Measurements from ENCODE around the gene BACH2.
"Not testable (repeated sequence)": the region's sequence is repeated elsewhere in the genome, so short reads cannot be mapped to it uniquely, and the experiment has no call there.

The BACH2 gene

DNA sequence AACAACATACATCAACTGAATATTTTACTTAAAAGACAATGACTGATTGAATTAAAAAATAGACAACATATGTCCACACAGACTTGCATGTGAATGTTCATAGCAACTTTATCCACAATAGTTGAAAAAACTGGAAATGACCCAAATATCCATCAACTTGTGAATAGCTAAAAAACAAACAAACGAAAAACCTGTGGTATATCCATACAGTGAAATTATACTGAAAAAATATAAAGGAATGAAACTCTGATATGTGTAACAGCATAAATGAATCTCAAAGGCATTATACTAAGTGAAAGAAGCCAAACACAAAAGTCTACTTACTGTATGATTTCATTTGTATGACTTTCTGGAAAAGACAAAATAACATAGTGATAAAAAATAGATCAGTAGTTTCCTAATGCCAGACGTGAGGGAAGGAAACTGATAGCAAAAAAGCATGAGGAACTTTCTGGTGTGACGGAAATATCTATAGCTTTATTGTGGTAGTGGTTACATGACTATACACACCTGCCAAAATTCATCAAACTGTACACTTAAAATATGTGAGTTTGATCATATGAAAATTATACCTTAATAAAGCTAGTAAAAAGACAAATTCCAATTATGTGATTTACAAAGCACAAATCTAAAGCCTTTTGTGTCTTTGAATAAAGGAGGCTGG, 123.2 kb downstream of the BACH2 start:
- no peak overlapping the region for H3K4me3 ChIP-seq (ENCODE audit: low read depth, low read length)
- DNase-seq (ENCODE audit: low read depth): no peak
- TF ChIP-seq, protein P1, sequence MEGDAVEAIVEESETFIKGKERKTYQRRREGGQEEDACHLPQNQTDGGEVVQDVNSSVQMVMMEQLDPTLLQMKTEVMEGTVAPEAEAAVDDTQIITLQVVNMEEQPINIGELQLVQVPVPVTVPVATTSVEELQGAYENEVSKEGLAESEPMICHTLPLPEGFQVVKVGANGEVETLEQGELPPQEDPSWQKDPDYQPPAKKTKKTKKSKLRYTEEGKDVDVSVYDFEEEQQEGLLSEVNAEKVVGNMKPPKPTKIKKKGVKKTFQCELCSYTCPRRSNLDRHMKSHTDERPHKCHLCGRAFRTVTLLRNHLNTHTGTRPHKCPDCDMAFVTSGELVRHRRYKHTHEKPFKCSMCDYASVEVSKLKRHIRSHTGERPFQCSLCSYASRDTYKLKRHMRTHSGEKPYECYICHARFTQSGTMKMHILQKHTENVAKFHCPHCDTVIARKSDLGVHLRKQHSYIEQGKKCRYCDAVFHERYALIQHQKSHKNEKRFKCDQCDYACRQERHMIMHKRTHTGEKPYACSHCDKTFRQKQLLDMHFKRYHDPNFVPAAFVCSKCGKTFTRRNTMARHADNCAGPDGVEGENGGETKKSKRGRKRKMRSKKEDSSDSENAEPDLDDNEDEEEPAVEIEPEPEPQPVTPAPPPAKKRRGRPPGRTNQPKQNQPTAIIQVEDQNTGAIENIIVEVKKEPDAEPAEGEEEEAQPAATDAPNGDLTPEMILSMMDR (IDR thresholded peaks at IDR 0.05; ENCODE audit: insufficient read depth, low read depth, low read length, missing control alignments): no peak

DNA sequence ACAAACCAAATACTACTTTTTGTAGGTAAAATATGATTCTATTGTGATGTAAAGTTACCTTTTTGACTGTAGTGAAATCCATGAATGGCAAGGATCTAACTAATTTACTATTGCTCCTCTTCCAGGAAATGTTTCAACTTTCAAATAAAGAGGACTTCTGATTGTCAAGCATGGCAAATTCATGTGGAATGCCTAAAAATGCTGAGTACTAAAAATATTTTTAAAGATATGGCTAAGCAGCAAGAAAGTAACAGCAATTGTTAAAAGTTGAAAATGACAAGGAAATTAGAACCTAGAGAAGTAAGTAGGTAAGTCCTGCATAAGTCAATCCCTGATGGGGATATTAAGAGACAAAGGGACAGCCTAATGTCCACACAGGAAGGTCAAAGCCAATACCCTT, 126.0 kb downstream of the BACH2 start:
- TF ChIP-seq, protein P1 (IDR thresholded peaks at IDR 0.05; ENCODE audit: insufficient read depth, low read depth, low read length, missing control alignments): no peak
- H3K4me3 ChIP-seq (ENCODE audit: low read depth, low read length): no peak overlapping the region
- DNase-seq (ENCODE audit: low read depth): no peak

DNA sequence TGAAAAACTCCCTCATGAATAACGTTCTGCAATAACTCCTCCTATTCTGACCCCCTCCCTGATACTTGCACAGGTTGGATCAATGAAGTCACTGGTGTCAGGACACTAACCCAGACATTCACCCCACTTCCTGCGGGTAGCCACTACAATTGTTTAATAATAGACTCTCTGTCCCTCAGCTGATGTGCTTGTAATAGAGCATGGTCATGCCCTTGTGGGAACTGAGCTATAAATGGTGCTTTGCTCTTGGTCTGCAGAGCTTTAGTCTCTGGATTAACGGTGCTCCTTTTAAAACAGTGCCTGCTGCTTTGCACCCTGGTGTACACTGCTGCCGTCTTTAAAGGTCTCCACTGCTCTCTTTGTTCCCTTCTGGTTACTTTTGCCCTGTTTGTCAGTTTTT, 127.3 kb downstream of the BACH2 start:
- DNase-seq (ENCODE audit: low read depth): no peak
- TF ChIP-seq, protein P1 (IDR thresholded peaks at IDR 0.05; ENCODE audit: insufficient read depth, low read depth, low read length, missing control alignments): no peak
- no peak overlapping the region for H3K4me3 ChIP-seq (ENCODE audit: low read depth, low read length)

DNA sequence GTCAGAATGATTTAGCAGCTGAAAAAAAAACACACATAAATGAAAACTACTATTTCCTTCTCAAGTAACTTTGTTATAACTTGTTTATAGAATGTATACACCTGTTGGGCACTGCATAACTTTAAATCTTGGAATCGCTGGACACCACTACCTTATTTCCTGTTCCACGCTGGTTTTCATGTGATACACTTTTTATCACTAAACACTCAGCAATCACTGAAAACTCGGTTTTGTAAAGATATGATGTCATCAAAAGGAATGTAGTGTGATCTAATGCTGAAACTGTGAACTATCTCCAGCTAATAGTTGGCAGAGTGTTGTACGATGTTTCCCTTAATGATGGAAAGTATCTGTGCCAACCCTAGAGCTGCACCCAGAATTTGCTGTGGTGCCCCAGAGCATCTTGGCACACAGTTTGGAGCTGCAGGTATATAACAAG, 127.9 kb downstream of the BACH2 start:
- TF ChIP-seq, protein P1 (IDR thresholded peaks at IDR 0.05; ENCODE audit: insufficient read depth, low read depth, low read length, missing control alignments): no peak
- no peak for DNase-seq (ENCODE audit: low read depth)

DNA sequence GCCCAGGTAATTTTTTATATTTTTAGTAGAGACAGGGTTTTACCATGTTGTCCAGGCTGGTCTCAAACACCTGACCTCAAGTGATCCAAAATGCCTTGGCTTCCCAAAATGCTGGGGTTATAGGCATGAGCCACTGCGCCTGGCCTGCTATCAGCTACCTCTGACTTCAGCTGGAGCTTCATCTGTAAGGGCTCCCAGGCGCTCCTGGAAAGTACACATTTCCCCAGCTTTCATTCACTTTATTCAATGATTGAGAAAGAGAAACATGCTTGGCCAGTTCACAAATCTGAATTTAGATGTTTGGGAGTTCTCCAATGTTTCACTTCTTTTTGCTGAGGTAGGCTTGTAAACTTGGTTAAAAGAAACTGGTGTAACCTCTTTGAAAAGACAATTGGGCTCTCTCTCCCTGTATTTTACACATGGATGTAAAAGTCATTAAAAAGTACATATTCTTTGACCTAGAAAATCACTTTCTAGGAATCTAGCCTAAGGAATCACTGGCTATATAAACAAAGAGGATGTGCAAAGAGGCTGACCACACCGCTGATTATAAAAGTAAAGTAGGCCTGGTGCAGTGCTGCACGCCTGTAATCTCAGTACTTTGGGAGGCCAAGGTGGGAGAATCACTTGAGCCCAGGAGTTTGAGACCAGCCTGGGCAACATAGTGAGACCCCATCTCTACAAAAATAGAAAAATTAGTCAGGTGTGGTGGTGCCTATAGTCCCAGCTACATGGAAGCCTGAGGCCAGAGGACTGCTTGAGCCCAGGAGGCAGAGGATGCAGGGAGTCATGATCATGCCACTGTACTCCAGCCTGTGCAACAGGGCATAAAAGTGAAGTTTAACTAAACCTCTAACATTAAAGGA, 128.9 kb downstream of the BACH2 start:
- DNase-seq (ENCODE audit: low read depth): no peak
- no peak overlapping the region for H3K4me3 ChIP-seq (ENCODE audit: low read depth, low read length)
- TF ChIP-seq, protein P1 (IDR thresholded peaks at IDR 0.05; ENCODE audit: insufficient read depth, low read depth, low read length, missing control alignments): no peak

More for the DNA sequence above, 127.9 kb downstream of the BACH2 start:
- H3K4me3 ChIP-seq (ENCODE audit: low read depth, low read length): no peak overlapping the region

DNA sequence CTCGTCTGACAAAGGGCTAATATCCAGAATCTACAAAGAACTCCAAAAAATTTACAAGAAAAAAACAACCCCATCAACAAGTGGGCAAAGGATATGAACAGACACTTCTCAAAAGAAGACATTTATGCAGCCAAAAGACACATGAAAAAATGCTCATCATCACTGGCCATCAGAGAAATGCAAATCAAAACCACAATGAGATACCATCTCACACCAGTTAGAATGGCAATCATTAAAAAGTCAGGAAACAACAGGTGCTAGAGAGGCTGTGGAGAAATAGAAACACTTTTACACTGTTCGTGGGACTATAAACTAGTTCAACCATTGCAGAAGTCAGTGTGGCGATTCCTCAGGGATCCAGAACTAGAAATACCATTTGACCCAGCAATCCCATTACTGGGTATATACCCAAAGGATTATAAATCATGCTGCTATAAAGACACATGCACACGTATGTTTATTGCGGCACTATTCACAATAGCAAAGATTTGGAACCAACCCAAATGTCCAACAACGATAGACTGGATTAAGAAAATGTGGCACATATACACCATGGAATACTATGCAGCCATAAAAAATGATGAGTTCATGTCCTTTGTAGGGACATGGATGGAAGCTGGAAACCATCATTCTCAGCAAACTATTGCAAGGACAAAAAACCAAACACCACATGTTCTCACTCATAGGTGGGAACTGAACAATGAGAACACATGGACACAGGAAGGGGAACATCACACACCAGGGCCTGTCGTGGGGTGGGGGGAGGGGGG, 130.3 kb downstream of the BACH2 start:
- not testable (repeated sequence) for DNase-seq (ENCODE audit: low read depth); H3K4me3 ChIP-seq (ENCODE audit: low read depth, low read length)
